HG03469 (cell line): ENCODE results near the gene ZNF768.
"Not testable (repeated sequence)": the region's sequence is repeated elsewhere in the genome, so short reads cannot be mapped to it uniquely, and the experiment has no call there.

ENCODE experiments used
- ATAC-seq: cut with Tn5 transposase; IDR thresholded peaks from one replicate; pipeline ENCODE4 v1.9.1; 2021; ENCODE audit warnings: mild to moderate bottlenecking, moderate library complexity, moderate number of reproducible peaks; ENCODE audit not compliant: unreplicated experiment

ZNF768 gene

DNA sequence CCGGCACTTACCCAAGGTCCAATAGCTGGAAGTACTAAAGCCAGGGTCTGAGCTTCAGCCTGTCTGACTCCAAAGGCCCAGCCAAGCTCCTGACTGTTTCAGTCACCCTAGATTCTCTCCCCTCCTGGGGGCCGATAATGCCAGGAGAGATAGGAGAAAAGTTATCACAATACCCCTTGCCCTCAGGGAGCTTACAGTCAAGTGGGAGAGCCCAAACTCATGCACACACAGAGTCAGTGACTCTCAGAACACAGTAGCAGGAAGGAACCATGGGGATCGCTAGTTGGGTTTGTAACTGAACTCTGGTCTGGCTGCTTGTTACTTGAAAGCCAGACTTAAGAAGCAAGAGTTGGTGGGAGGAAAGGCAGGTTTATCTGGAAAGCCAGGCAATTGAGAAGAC lies 14.9 kb downstream of the ZNF768 start:
- no peak for ATAC-seq

DNA sequence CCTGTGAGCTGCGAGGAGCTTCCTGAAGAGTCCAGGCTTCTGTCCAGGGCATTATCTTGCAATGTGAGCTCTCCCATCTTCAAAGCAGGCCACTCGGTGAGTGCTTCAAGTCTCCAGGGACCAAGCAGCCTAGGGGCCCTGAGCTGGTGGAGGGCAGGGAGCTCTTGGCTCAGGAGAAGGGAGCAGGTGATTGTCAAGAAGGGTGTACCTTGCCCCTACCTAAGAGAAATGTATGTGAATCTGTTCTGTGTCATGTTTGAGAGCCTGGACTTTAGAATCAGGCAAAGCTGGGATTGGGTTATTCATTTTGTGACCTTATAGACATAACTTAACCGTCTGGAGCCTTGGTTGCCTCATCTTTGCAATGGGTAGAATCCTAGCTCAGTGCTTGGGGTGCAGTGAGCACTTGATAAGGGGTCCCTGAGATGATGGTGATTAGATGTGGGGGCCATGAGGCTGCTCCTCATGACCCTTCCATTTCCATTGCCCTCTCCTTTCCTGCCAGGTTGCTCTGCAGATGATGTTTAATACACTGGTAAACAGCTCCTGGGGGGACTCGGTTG lies 15.9 kb downstream of the ZNF768 start:
- ATAC-seq = no peak

- ATAC-seq = no peak
Observed at GRCh38 chr16:30509081-30509765, 17.1 kb downstream of the ZNF768 start.

GRCh38 chr16:30503403-30504296 lies 22.7 kb downstream of the ZNF768 start:
- ATAC-seq = no peak

GRCh38 chr16:30499284-30499683 lies 27.1 kb downstream of the ZNF768 start:
- no peak for ATAC-seq

DNA sequence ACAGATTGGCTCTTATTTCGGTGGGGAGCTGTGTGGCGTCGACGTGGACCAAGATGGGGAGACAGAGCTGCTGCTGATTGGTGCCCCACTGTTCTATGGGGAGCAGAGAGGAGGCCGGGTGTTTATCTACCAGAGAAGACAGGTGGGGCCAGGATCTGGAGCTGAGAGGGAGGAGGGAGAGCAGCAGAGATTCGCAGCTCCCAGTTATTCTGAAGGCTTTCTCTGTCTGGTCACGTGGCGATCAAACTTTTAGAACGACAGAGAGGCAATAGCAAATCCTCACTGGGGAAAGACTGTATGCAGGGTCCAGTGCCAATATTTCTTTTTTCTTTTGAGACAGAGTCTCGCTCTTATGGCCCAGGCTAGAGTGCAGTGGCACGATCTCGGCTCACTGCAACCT lies 31.7 kb downstream of the ZNF768 start:
- no peak for ATAC-seq

DNA sequence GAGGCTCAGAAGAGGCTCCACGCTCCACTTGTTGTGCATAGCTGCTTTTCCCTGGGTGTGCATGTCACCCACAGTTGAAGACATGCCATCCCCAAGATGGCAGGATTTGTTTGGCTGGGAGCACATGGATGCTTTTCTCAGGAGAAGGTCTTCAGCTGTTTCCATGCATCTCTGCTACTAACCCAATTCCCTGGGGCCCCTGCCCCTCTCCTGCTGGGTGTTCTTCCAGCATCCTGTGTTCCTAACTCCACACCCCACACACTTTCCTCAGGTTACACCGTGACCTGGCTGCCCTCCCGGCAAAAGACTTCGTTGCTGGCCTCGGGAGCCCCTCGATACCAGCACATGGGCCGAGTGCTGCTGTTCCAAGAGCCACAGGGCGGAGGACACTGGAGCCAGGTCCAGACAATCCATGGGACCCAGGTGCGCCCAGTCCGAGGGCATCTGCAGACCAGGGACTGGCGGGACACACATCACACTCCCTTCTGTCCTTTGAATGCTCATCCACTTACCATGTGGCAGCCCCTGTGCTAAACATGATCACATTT lies 32.4 kb downstream of the ZNF768 start:
- no peak for ATAC-seq

- no peak for ATAC-seq
Observed at GRCh38 chr16:30491744-30492308, 34.5 kb downstream of the ZNF768 start.

- ATAC-seq = no peak
Observed at GRCh38 chr16:30491229-30491628, 35.1 kb downstream of the ZNF768 start.

GRCh38 chr16:30490210-30490609 lies 36.2 kb downstream of the ZNF768 start:
- ATAC-seq = no peak

GRCh38 chr16:30488764-30489605 lies 37.4 kb downstream of the ZNF768 start:
- ATAC-seq = no peak

DNA sequence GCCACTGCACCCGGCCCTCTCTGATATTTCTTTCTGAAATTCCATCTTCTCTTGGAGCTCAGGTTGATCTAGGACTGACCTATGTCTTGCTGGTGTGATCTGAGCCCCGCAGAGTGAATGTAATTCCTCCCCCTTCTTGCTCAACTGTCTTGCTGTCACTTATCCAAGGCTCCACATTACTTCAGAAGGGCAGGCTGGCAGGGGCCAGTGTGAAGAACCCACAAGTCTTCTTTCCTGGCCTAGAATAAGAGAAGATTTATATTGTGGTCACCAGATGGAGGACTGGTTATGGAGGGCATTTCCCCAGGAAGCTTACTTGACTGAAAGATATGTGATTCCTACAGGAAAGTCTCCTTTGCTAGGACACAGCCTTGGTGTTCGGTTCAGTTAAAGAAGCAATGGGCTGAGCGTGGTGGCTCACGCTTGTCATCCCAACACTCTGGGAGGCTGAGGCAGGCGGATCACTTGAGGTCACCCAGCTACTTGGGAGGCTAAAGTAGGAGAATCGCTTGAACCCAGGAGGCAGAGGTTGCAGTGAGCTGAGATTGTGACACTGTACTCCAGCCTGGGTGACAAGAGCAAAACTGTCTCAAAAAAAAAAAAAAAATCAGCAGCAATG lies 40.4 kb downstream of the ZNF768 start:
- no peak for ATAC-seq

DNA sequence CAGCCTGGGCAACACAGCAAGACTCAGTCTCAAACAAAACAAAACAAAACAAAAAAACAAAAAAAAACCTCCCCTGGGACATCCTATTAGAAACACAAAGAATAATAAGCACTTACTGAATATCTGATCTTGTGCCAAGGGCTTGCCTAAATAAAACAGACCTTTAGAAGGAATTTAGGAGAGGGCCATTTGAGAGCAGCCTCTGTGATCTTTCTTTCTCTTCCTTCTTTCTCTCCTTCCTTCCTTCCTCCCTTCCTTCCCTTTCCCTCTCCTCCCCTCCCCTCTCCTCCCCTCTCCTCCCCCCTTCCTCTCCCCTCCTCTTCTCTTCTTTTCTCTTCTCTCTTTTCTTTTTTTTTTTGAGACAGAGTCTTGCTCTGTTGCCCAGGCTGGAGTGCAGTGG lies 41.5 kb downstream of the ZNF768 start:
- ATAC-seq = no peak

DNA sequence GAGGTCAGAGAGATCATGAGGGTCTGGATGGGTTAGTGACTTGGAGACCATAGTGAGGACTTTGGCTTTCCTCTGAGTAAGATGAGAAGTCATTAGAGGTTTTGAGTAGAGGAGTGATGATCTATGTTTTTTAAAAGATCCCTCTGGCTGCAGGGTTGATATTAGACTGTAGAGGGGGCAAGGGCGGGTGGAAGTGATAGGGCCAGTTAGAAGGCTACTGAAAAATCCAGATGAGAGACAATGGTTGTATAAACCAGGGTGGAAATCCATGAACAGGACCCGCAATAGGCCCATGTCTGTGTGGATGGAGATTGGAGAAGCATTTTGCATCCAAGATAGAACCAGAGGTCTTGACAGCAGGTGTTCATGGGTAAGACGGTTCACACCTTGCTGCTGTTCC lies 44.0 kb downstream of the ZNF768 start:
- no peak for ATAC-seq

GRCh38 chr16:30481381-30481780 lies 45.0 kb downstream of the ZNF768 start:
- no peak for ATAC-seq

DNA sequence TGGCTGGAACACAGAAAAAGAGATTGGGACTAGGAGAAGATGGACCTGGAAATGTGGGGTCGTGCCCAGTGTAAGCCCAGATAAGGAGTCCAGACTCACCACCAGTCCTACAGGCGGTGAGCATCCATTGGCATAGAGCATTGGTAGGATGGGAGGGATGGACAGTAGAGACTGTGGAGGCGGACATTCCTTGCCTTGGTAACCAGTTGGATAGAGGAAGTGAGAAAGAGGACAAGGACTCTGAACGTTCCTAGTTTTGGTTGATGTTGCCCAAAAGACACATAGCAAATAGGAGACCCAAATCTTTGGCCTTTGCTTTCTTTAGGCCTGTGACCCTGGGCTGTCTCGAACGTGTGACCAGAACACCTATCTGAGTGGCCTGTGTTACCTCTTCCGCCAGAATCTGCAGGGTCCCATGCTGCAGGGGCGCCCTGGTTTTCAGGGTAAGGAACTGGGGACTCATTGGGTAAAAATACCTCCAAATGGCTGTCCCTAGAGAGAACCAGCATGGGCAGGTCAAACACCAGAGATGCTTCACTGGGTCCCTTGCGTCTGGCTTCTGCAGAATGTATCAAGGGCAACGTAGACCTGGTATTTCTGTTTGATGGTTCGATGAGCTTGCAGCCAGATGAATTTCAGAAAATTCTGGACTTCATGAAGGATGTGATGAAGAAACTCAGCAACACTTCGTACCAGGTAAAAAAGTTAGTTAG lies 47.4 kb downstream of the ZNF768 start:
- ATAC-seq = no peak

GRCh38 chr16:30477773-30478172 lies 48.6 kb downstream of the ZNF768 start:
- not testable (repeated sequence) for ATAC-seq

DNA sequence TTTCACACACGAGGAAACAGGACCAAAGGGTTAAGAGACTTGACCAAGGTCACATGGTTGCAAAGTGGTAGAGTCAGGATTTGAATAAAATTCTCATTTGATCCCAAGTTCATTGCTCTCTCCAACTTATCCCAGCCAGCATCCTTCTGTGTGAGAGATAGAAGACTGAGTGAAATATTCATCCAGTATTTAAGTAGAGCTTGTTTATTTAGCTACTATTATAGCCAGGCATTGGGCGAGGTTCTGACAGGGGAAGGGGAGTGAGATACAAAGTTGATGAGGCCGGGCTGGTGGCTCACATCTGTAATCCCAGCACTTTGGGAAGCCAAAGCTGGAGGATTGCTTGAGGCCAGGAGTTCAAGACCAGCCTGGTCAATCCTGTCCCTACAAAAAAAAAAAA lies 49.4 kb downstream of the ZNF768 start:
- no peak for ATAC-seq

GRCh38 chr16:30474684-30475083 lies 51.7 kb downstream of the ZNF768 start:
- ATAC-seq = no peak
